ENCODE results near the gene SMAD2. TPM values are rescaled to one million over a fixed set of nuclear protein-coding genes. Genes with fewer than 3 reads are reported as not detected.

The SMAD2 gene
- total and polyA plus RNA-seq, 9 of the 15 experiments (the other 6 are each of a cell fraction or from before 2014, with no cell fraction given): 9.2 to 49.6 (median 33.7) TPM

- CTCF ChIA-PET (ENCODE audit: low intra/inter-chr PET ratio): no interaction called here
- H3K9ac ChIP-seq (ENCODE audit: insufficient read depth in 1 of 2, low read depth in 2 of 2, low read length in 2 of 2): no peak overlapping the region
- no peak for TF ChIP-seq ZNF174 (CRISPR knock-in tag; IDR thresholded peaks at IDR 0.05)
- no peak for TF ChIP-seq ATF2 (CRISPR knock-in tag; IDR thresholded peaks at IDR 0.05)
- TF ChIP-seq MEIS2 (IDR thresholded peaks at IDR 0.05; ENCODE audit: partially characterized antibody): no peak
- TF ChIP-seq L3MBTL2 (IDR thresholded peaks at IDR 0.05): no peak
- TF ChIP-seq DPF2 (IDR thresholded peaks at IDR 0.05): no peak
- TF ChIP-seq ZNF79 (CRISPR knock-in tag; IDR thresholded peaks at IDR 0.05; ENCODE audit: low read depth): no peak
- no peak for TF ChIP-seq ZNF395 (CRISPR knock-in tag; IDR thresholded peaks at IDR 0.05)
- TF ChIP-seq NR0B1 (IDR thresholded peaks at IDR 0.05; ENCODE audit: partially characterized antibody): no peak
- no peak for TF ChIP-seq ESRRA (IDR thresholded peaks at IDR 0.05; ENCODE audit: borderline replicate concordance, low read depth)
- TF ChIP-seq ZBTB1 (CRISPR knock-in tag; IDR thresholded peaks at IDR 0.05; ENCODE audit: borderline replicate concordance, low read depth): no peak
- TF ChIP-seq NFATC3 (IDR thresholded peaks at IDR 0.05): no peak
- no peak for TF ChIP-seq ZNF253 (CRISPR knock-in tag; conservative IDR thresholded peaks at IDR 0.05)
- no peak for TF ChIP-seq ZNF311 (CRISPR knock-in tag; IDR thresholded peaks at IDR 0.05)
- TF ChIP-seq KLF16 (IDR thresholded peaks at IDR 0.05): no peak
- TF ChIP-seq HNRNPL (IDR thresholded peaks at IDR 0.05; ENCODE audit: low read depth, low read length): no peak
- in situ Hi-C loops (cut with MboI): loop anchor here (5.0 kb wide), 1 partner anchor 227 kb away; no protein-coding TSS in a partner anchor
- 0% methylated on average over 7 of the region's 14 CpGs for WGBS (ENCODE audit: insufficient coverage, low coverage, missing lambda C conversion rate)
- H3K27ac ChIP-seq (ENCODE audit: extremely low read depth, low read depth, low read length): no peak overlapping the region
- H3K9me3 ChIP-seq (replicated peaks; ENCODE audit: control insufficient read depth, insufficient read depth, low read depth, low read length): no peaks in the 10 kb centered on the region
- H2AFZ ChIP-seq (ENCODE audit: low read depth, low read length): no peak overlapping the region
- DNase-seq (ENCODE audit: extremely low read depth in 1 of 4, low spot score in 3 of 4) (no peak), FAIRE-seq (no peak), ATAC-seq (no peak)
- H4K20me1 ChIP-seq (replicated peaks; ENCODE audit: control insufficient read depth, insufficient read depth, low read length): no peaks in the 10 kb centered on the region
- H3K36me3 ChIP-seq (ENCODE audit: control insufficient read depth, insufficient read depth, low read length): no peaks in the 10 kb centered on the region
- POLR2A ChIA-PET: interaction anchor here (0.8 kb wide), 1 partner anchor 9 kb away, joined by 3 read pairs; no protein-coding TSS in a partner anchor
- H3K4me3 ChIP-seq: no peak overlapping the region
- H3K9me1 ChIP-seq (ENCODE audit: control insufficient read depth, insufficient read depth, low read length): no peaks in the 10 kb centered on the region
- H3K4me1 ChIP-seq (replicated peaks in 1 of 2; ENCODE audit: control insufficient read depth in 2 of 2, insufficient read depth in 2 of 2, low read length in 2 of 2): no peaks in the 10 kb centered on the region
- no peak overlapping the region for H3K4me2 ChIP-seq (ENCODE audit: insufficient read depth, low read length)
- H3K79me2 ChIP-seq (ENCODE audit: control insufficient read depth, insufficient read depth, low read length): no peaks in the 10 kb centered on the region
- H3K27me3 ChIP-seq (ENCODE audit: control insufficient read depth in 2 of 2, insufficient read depth in 2 of 2, low read length in 2 of 2): peaks cover 0 to 39% of the 10 kb centered on the region in 2 experiments; a peak in 4 of 5 replicates
- intact Hi-C loops (cut with micrococcal nuclease): no loop called here
- BruUV-seq (replicated peaks): no TSS peak
Observed at GRCh38 chr18:47794725-47795433, 135.6 kb downstream of the SMAD2 start.
